WTC11 (cell line): ENCODE measurements around the gene MACROD2. TPM values are rescaled to one million over a fixed set of nuclear protein-coding genes. Genes with fewer than 3 reads are reported as not detected.

Experiments used
- ATAC-seq: fragments of 200-7000 bp; cut with Tn5 transposase; 2 replicates; pipeline ENCODE4 v1.10.0; 2021; ENCODE audit warnings: mild to moderate bottlenecking, moderate library complexity
- CTCF ChIA-PET: fragments of 300-600 bp; sonication (Branson Sonifier 250); formaldehyde crosslinking; loops from one replicate; lab custom pipeline; 2021; ENCODE audit warnings: antibody characterized with exemption; lab: Charles Lee
- POLR2A ChIA-PET: fragments of 350-600 bp; sonication (Branson Sonifier 250); formaldehyde crosslinking; loops from one replicate; lab custom pipeline; 2021; ENCODE audit warnings: antibody characterized with exemption; lab: Charles Lee
- DNase-seq: peaks from one replicate; pipeline ENCODE4 v3.0.0; 2021; ENCODE audit warnings: low spot score
- H3K27ac Mint-ChIP-seq: 2 replicates; pipeline ENCODE4 v1.8.0; 2021; ENCODE audit warnings: mixed read lengths
- H3K27me3 Mint-ChIP-seq: 2 replicates; pipeline ENCODE4 v1.8.0; 2021; ENCODE audit warnings: low read depth, mild to moderate bottlenecking, moderate library complexity, mixed read lengths
- H3K36me3 Mint-ChIP-seq: 2 replicates; pipeline ENCODE4 v1.8.0; 2021; ENCODE audit warnings: mixed read lengths
- H3K4me1 Mint-ChIP-seq: 2 replicates; pipeline ENCODE4 v1.8.0; 2022; ENCODE audit warnings: mixed read lengths
- H3K4me3 Mint-ChIP-seq: 2 replicates; pipeline ENCODE4 v1.8.0; 2021; ENCODE audit warnings: mild to moderate bottlenecking, moderate library complexity, mixed read lengths
- H3K9me3 Mint-ChIP-seq: 2 replicates; pipeline ENCODE4 v1.8.0; 2021; ENCODE audit warnings: mixed read lengths
- ESRRA ChIP-seq: sonication (generic); formaldehyde crosslinking; IDR thresholded peaks from 2 replicates; pipeline ENCODE4 v1.8.1; 2022; ENCODE audit warnings: mild to moderate bottlenecking, missing genetic modification reagents, borderline replicate concordance
- FOXJ3 ChIP-seq: sonication (generic); formaldehyde crosslinking; IDR thresholded peaks from 2 replicates; pipeline ENCODE4 v1.9.0; 2021; ENCODE audit warnings: missing genetic modification reagents, mild to moderate bottlenecking, borderline replicate concordance
- FOXP1 ChIP-seq: sonication (generic); formaldehyde crosslinking; IDR thresholded peaks from 2 replicates; pipeline ENCODE4 v1.8.0; 2022; ENCODE audit warnings: missing genetic modification reagents, mild to moderate bottlenecking, moderate library complexity, borderline replicate concordance
- GTF2I ChIP-seq: fragments of 250-450 bp; sonication (Bioruptor Pico); conservative IDR thresholded peaks from 2 replicates; pipeline ENCODE4 v1.4.0; 2021; ENCODE audit warnings: mild to moderate bottlenecking
- IRF2 ChIP-seq: sonication (generic); formaldehyde crosslinking; IDR thresholded peaks from 2 replicates; pipeline ENCODE4 v1.8.0; 2022; ENCODE audit warnings: low read depth, missing genetic modification reagents, borderline replicate concordance
- KAT7 ChIP-seq: sonication (generic); formaldehyde crosslinking; IDR thresholded peaks from 2 replicates; pipeline ENCODE4 v1.8.1; 2023; ENCODE audit warnings: missing genetic modification reagents, mild to moderate bottlenecking, borderline replicate concordance
- MXD4 ChIP-seq: fragments of 250-450 bp; sonication (Bioruptor Pico); IDR thresholded peaks from 2 replicates; pipeline ENCODE4 v1.8.0; 2021; ENCODE audit warnings: mild to moderate bottlenecking, moderate library complexity, borderline replicate concordance
- NFYB ChIP-seq: sonication (generic); formaldehyde crosslinking; conservative IDR thresholded peaks from 2 replicates; pipeline ENCODE4 v1.8.0; 2022; ENCODE audit warnings: low read depth, missing genetic modification reagents
- NR1H2 ChIP-seq: sonication (generic); formaldehyde crosslinking; IDR thresholded peaks from 2 replicates; pipeline ENCODE4 v1.9.0; 2021; ENCODE audit warnings: mild to moderate bottlenecking, moderate library complexity, missing genetic modification reagents
- RORB ChIP-seq: fragments of 250-450 bp; sonication (Bioruptor Pico); IDR thresholded peaks from 2 replicates; pipeline ENCODE4 v1.9.0; 2021; ENCODE audit warnings: mild to moderate bottlenecking
- TEAD1 ChIP-seq: sonication (generic); formaldehyde crosslinking; IDR thresholded peaks from 2 replicates; pipeline ENCODE4 v1.8.0; 2022; ENCODE audit warnings: mild to moderate bottlenecking, missing genetic modification reagents
- ZNF138 ChIP-seq: sonication (generic); formaldehyde crosslinking; conservative IDR thresholded peaks from 2 replicates; pipeline ENCODE4 v1.8.1; 2022; ENCODE audit warnings: mild to moderate bottlenecking, moderate library complexity, missing genetic modification reagents
- ZNF232 ChIP-seq: sonication (generic); formaldehyde crosslinking; IDR thresholded peaks from 2 replicates; pipeline ENCODE4 v1.8.0; 2022; ENCODE audit warnings: mild to moderate bottlenecking, missing genetic modification reagents
- total RNA-seq: library from RNA; stranded (reverse); gene quantifications from 3 replicates; pipeline ENCODE4 v1.2.3, GENCODE V29; 2021
- TF ChIP-seq, protein P1 (sequence below): sonication (generic); formaldehyde crosslinking; IDR thresholded peaks from 2 replicates; pipeline ENCODE4 v1.8.0; 2022; ENCODE audit warnings: mild to moderate bottlenecking, missing genetic modification reagents
- TF ChIP-seq, protein P2 (sequence below): sonication (generic); formaldehyde crosslinking; IDR thresholded peaks from 2 replicates; pipeline ENCODE4 v1.8.0; 2022; ENCODE audit warnings: mild to moderate bottlenecking, missing genetic modification reagents
- TF ChIP-seq, protein P3 (sequence below): sonication (generic); formaldehyde crosslinking; IDR thresholded peaks from 2 replicates; pipeline ENCODE4 v1.8.0; 2022; ENCODE audit warnings: mild to moderate bottlenecking, missing genetic modification reagents
- TF ChIP-seq, protein P4 (sequence below): fragments of 250-450 bp; sonication (Bioruptor Pico); IDR thresholded peaks from 2 replicates; pipeline ENCODE4 v2.1.2; 2022; ENCODE audit warnings: mild to moderate bottlenecking, moderate library complexity
- TF ChIP-seq, protein P5 (sequence below): sonication (generic); formaldehyde crosslinking; IDR thresholded peaks from 2 replicates; pipeline ENCODE4 v1.8.0; 2022; ENCODE audit warnings: mild to moderate bottlenecking, missing genetic modification reagents
- TF ChIP-seq, protein P6 (sequence below): fragments of 200-600 bp; IDR thresholded peaks from 2 replicates; pipeline ENCODE4 v1.8.0; 2022; ENCODE audit warnings: antibody characterized with exemption
- TF ChIP-seq, protein P7 (sequence below): sonication (generic); formaldehyde crosslinking; IDR thresholded peaks from 2 replicates; pipeline ENCODE4 v1.8.0; 2023; ENCODE audit warnings: missing genetic modification reagents

The MACROD2 gene
- total RNA-seq, 1 experiment from 2014 or later, result 4.1 TPM

DNA sequence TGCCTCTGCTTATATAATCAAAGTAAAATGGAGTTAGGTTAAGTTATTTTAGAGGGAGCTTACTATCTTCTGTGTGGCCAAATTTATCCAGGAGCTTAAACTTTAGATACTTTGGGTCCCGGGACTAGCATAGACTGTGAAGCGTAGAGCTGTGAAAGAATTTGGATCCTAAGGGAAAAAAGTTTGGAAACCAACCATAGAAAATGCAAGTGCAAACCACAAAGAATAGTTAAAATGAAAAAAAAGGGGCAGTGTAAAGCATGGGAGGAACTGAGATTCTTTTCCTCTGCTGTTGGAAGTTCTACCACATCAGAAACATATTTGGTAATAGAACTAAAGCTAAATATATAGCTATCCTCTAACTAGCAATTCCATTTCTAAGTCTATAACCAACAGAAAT, 574.3 kb downstream of the MACROD2 start:
- H3K9me3 Mint-ChIP-seq, result peaks cover 14% of the 10 kb centered on the region
- DNase-seq, result no peak
- peaks cover 12% of the 10 kb centered on the region for H3K36me3 Mint-ChIP-seq
- H3K4me1 Mint-ChIP-seq, result peaks cover 10% of the 10 kb centered on the region; the same call in 1 of the 2 replicates
- TF ChIP-seq KAT7 (CRISPR knock-in tag), result no peak
- no peak for TF ChIP-seq NFYB (CRISPR knock-in tag)
- TF ChIP-seq, protein P1, sequence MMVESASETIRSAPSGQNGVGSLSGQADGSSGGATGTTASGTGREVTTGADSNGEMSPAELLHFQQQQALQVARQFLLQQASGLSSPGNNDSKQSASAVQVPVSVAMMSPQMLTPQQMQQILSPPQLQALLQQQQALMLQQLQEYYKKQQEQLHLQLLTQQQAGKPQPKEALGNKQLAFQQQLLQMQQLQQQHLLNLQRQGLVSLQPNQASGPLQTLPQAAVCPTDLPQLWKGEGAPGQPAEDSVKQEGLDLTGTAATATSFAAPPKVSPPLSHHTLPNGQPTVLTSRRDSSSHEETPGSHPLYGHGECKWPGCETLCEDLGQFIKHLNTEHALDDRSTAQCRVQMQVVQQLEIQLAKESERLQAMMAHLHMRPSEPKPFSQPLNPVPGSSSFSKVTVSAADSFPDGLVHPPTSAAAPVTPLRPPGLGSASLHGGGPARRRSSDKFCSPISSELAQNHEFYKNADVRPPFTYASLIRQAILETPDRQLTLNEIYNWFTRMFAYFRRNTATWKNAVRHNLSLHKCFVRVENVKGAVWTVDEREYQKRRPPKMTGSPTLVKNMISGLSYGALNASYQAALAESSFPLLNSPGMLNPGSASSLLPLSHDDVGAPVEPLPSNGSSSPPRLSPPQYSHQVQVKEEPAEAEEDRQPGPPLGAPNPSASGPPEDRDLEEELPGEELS (CRISPR knock-in tag), result no peak
- TF ChIP-seq, protein P2, sequence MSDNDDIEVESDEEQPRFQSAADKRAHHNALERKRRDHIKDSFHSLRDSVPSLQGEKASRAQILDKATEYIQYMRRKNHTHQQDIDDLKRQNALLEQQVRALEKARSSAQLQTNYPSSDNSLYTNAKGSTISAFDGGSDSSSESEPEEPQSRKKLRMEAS (CRISPR knock-in tag), result no peak
- no peak for TF ChIP-seq ZNF232 (CRISPR knock-in tag)
- TF ChIP-seq IRF2 (CRISPR knock-in tag), result no peak
- TF ChIP-seq, protein P3, sequence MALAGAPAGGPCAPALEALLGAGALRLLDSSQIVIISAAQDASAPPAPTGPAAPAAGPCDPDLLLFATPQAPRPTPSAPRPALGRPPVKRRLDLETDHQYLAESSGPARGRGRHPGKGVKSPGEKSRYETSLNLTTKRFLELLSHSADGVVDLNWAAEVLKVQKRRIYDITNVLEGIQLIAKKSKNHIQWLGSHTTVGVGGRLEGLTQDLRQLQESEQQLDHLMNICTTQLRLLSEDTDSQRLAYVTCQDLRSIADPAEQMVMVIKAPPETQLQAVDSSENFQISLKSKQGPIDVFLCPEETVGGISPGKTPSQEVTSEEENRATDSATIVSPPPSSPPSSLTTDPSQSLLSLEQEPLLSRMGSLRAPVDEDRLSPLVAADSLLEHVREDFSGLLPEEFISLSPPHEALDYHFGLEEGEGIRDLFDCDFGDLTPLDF (CRISPR knock-in tag), result no peak
- no peak for TF ChIP-seq NR1H2
- TF ChIP-seq MXD4, result no peak
- no peak for TF ChIP-seq TEAD1
- TF ChIP-seq, protein P4, sequence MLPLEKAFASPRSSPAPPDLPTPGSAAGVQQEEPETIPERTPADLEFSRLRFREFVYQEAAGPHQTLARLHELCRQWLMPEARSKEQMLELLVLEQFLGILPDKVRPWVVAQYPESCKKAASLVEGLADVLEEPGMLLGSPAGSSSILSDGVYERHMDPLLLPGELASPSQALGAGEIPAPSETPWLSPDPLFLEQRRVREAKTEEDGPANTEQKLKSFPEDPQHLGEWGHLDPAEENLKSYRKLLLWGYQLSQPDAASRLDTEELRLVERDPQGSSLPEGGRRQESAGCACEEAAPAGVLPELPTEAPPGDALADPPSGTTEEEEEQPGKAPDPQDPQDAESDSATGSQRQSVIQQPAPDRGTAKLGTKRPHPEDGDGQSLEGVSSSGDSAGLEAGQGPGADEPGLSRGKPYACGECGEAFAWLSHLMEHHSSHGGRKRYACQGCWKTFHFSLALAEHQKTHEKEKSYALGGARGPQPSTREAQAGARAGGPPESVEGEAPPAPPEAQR, result no peak
- TF ChIP-seq ZNF138 (CRISPR knock-in tag), result no peak
- TF ChIP-seq GTF2I (CRISPR knock-in tag), result no peak
- TF ChIP-seq ESRRA, result no peak
- TF ChIP-seq FOXP1 (CRISPR knock-in tag), result no peak
- no peak for TF ChIP-seq RORB
- TF ChIP-seq FOXJ3 (CRISPR knock-in tag), result no peak
- TF ChIP-seq, protein P5, sequence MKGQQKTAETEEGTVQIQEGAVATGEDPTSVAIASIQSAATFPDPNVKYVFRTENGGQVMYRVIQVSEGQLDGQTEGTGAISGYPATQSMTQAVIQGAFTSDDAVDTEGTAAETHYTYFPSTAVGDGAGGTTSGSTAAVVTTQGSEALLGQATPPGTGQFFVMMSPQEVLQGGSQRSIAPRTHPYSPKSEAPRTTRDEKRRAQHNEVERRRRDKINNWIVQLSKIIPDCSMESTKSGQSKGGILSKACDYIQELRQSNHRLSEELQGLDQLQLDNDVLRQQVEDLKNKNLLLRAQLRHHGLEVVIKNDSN, result no peak
- TF ChIP-seq, protein P6, sequence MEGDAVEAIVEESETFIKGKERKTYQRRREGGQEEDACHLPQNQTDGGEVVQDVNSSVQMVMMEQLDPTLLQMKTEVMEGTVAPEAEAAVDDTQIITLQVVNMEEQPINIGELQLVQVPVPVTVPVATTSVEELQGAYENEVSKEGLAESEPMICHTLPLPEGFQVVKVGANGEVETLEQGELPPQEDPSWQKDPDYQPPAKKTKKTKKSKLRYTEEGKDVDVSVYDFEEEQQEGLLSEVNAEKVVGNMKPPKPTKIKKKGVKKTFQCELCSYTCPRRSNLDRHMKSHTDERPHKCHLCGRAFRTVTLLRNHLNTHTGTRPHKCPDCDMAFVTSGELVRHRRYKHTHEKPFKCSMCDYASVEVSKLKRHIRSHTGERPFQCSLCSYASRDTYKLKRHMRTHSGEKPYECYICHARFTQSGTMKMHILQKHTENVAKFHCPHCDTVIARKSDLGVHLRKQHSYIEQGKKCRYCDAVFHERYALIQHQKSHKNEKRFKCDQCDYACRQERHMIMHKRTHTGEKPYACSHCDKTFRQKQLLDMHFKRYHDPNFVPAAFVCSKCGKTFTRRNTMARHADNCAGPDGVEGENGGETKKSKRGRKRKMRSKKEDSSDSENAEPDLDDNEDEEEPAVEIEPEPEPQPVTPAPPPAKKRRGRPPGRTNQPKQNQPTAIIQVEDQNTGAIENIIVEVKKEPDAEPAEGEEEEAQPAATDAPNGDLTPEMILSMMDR, result no peak
- TF ChIP-seq, protein P7, sequence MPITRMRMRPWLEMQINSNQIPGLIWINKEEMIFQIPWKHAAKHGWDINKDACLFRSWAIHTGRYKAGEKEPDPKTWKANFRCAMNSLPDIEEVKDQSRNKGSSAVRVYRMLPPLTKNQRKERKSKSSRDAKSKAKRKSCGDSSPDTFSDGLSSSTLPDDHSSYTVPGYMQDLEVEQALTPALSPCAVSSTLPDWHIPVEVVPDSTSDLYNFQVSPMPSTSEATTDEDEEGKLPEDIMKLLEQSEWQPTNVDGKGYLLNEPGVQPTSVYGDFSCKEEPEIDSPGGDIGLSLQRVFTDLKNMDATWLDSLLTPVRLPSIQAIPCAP (CRISPR knock-in tag), result no peak
- TF ChIP-seq, all 79 proteins: peak for 0
- H3K4me3 Mint-ChIP-seq, result no peak overlapping the region
- POLR2A ChIA-PET, result no interaction called here
- no peaks in the 10 kb centered on the region for H3K27me3 Mint-ChIP-seq
- ATAC-seq, result no peak
- CTCF ChIA-PET, result no interaction called here
- no peak overlapping the region for H3K27ac Mint-ChIP-seq
